Bronchial epithelial cell (primary cell): ENCODE results near the gene NHEJ1. TPM values are rescaled to one million over a fixed set of nuclear protein-coding genes. Genes with fewer than 3 reads are reported as not detected.

Experiments
- DNase-seq: peaks from one replicate; pipeline ENCODE4 v3.0.0-alpha.2; 2010; ENCODE audit warnings: low read depth
- FAIRE-seq: peaks from 2 replicates; lab custom pipeline; 2011; peaks lifted over from hg19 to GRCh38; lab: Jason Lieb, UNC
- H3K27me3 ChIP-seq: 2 replicates; pipeline ENCODE4 v1.5.1; 2011; ENCODE audit warnings: low read length; ENCODE audit not compliant: control insufficient read depth, insufficient read depth
- H3K36me3 ChIP-seq: 2 replicates; pipeline ENCODE4 v1.5.1; 2011; ENCODE audit warnings: low read length; ENCODE audit not compliant: control insufficient read depth, insufficient read depth
- H3K4me3 ChIP-seq: 2 replicates; pipeline ENCODE4 v1.5.1; 2011; ENCODE audit warnings: mild to moderate bottlenecking, low read depth, low read length, control low read depth
- CTCF ChIP-seq: IDR thresholded peaks from 2 replicates; pipeline ENCODE4 v1.5.1; 2011; ENCODE audit warnings: mild to moderate bottlenecking, moderate library complexity, low read length, control low read depth, inconsistent platforms; ENCODE audit not compliant: insufficient read depth, severe bottlenecking
- total RNA-seq: library from RNA; depleted of rRNA; stranded (reverse); fragments of >200 nt; gene quantifications from 2 replicates; pipeline ENCODE4 v1.2.1, GENCODE V29; 2014

Gene NHEJ1
- total RNA-seq, 1 donor from 2014 or later, result 22.1 TPM

GRCh38 chr2:219171231-219171651 lies 10.6 kb upstream of the NHEJ1 start:
- Histone ChIP-seq H3K27me3 (no peaks in the 10 kb centered on the region), H3K4me3 (no peak overlapping the region), H3K36me3 (peaks cover 11% of the 10 kb centered on the region)
- peak; percentile 58 for DNase-seq
- peak; percentile 73 for TF ChIP-seq CTCF
- FAIRE-seq, result no peak

GRCh38 chr2:219169930-219170654 lies 9.5 kb upstream of the NHEJ1 start, which contains the start of gene SLC23A3:
Gene SLC23A3, minus strand, starts transcription at chr2:219170029. Its CDS starts 45 bp downstream, at chr2:219169984.
- peaks cover 8% of the 10 kb centered on the region for H3K36me3 ChIP-seq
- no peak within 1 kb of the TSS for H3K4me3 ChIP-seq
- FAIRE-seq, result no peak
- H3K27me3 ChIP-seq, result no peaks in the 10 kb centered on the region
- TF ChIP-seq CTCF, result no peak
- DNase-seq, result no peak

GRCh38 chr2:219168932-219169331 lies 8.3 kb upstream of the NHEJ1 start:
- Histone ChIP-seq H3K27me3 (no peaks in the 10 kb centered on the region), H3K36me3 (peaks cover 4% of the 10 kb centered on the region), H3K4me3 (no peak overlapping the region)
- TF ChIP-seq CTCF, result no peak
- DNase-seq (no peak), FAIRE-seq (peak; percentile 28)

DNA sequence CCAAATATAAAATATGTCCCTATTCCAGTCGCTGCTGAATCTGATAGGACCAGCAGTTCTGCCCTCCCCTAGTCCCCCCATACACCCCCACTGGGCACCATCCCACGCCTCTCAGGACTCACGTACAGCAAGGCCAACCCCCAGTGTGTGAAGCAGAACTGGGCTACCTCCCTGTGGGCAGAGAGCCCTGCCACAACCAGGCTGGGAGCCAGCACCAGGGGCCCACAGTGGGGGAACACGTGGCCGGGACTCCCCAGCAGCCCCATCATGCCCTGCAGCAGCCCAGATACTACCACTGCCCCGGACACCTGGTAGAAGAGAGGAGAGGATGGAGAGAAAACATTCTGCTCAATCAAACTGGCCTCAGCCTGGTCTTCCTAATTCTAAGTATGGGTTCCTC lies 7.9 kb upstream of the NHEJ1 start:
- FAIRE-seq (no peak), DNase-seq (no peak)
- no peak for TF ChIP-seq CTCF
- Histone ChIP-seq H3K4me3 (no peak overlapping the region), H3K36me3 (peaks cover 4% of the 10 kb centered on the region), H3K27me3 (no peaks in the 10 kb centered on the region)

- peak; percentile 81 for FAIRE-seq
Measured at GRCh38 chr2:219167997-219168396, 7.4 kb upstream of the NHEJ1 start.

More at GRCh38 chr2:219167997-219168396, 7.4 kb upstream of the NHEJ1 start:
- TF ChIP-seq CTCF, result no peak
- peaks cover 2% of the 10 kb centered on the region for H3K36me3 ChIP-seq
- no peak overlapping the region for H3K4me3 ChIP-seq
- DNase-seq, result no peak
- H3K27me3 ChIP-seq, result no peaks in the 10 kb centered on the region
